ENCODE data around the gene CCSER1.

- TF ChIP-seq CTCF (IDR thresholded peaks at IDR 0.05): no peak
- TF ChIP-seq EZH2 (IDR thresholded peaks at IDR 0.05; ENCODE audit: borderline replicate concordance, insufficient read depth, low read depth, low read length, poor library complexity, severe bottlenecking): no peak
Observed at GRCh38 chr4:90160044-90160443, 32.9 kb downstream of the CCSER1 start.

Measured in B cell (primary cell).